ENCODE data around the gene EIF4E. TPM values are rescaled to one million over a fixed set of nuclear protein-coding genes. Genes with fewer than 3 reads are reported as not detected.
A peak's percentile ranks its signal among the peaks of the same experiment; 100 is the strongest.
"Not testable (repeated sequence)": the region's sequence is repeated elsewhere in the genome, so short reads cannot be mapped to it uniquely, and the experiment has no call there.

Gene EIF4E
- total RNA-seq, 1 donor, result 128 TPM

GRCh38 chr4:98879515-98879914, 49.4 kb downstream of the EIF4E start:
- no peak for TF ChIP-seq CTCF (IDR thresholded peaks at IDR 0.05; ENCODE audit: insufficient read depth, low read length)
- no peak overlapping the region for H3K4me3 ChIP-seq (ENCODE audit: low read depth, low read length)
- DNase-seq (ENCODE audit: low read depth), result no peak

DNA sequence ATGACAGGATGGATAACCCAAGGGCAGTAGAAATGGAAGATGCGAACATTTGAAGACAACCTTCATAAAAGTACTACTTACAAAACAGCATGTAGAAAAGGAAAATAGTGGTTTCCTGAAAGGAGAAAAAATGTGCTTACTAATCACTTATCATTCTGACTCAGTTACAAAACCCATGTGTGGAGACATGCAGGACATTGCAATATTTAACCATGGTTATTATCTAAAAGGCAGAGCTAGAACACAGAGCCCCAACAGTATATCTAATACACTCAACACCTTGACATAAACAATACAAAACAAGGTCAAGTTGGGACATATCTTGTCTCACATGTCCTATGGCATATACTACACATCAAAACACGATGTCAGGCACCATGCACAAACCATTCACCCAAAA, 55.9 kb downstream of the EIF4E start:
- peak; percentile 60 for DNase-seq (ENCODE audit: low read depth)
- no peak overlapping the region for H3K4me3 ChIP-seq (ENCODE audit: low read depth, low read length)
- TF ChIP-seq CTCF (IDR thresholded peaks at IDR 0.05; ENCODE audit: insufficient read depth, low read length), result no peak

DNA sequence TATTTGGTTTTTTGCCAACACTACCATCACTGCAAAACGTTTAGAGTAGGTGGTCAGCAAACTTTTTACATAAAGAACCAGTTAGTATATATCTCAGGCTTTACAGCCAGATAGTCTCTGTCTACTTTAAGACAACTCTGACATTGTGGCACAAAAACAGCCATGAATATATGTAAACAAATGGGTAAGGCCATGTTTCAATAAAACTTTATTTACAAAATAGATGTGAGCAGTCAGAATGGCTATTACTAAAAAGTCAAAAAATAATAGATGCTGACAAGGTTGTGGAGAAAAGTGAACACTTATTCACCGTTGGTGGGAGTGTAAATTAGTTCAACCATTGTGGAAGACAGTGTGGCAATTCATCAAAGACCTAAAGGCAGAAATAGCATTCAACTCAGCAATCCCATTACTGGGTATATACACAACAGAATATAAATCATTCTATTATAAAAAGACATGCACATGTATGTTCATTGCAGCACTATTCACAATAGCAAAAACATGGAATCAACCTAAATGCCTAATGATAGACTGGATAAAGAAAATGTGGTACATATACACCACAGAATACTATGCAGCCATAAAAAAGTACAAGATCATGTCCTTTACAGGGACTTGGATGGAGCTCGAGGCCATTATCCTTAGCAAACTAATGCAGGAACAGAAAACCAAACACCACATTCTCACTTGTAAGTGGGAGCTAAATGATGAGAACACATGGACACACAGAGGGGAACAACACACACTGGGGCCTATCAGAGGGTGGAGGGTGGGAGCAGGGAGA, 56.6 kb downstream of the EIF4E start:
- not testable (repeated sequence) for H3K4me3 ChIP-seq (ENCODE audit: low read depth, low read length); DNase-seq (ENCODE audit: low read depth)

GRCh38 chr4:98867648-98868047, 61.3 kb downstream of the EIF4E start:
- DNase-seq (ENCODE audit: low read depth), result no peak
- no peak overlapping the region for H3K4me3 ChIP-seq (ENCODE audit: low read depth, low read length)
- TF ChIP-seq CTCF (IDR thresholded peaks at IDR 0.05; ENCODE audit: insufficient read depth, low read length), result no peak

- TF ChIP-seq CTCF (IDR thresholded peaks at IDR 0.05; ENCODE audit: insufficient read depth, low read length), result no peak
- no peak overlapping the region for H3K4me3 ChIP-seq (ENCODE audit: low read depth, low read length)
- no peak for DNase-seq (ENCODE audit: low read depth)
Measured at GRCh38 chr4:98865059-98865458, 63.9 kb downstream of the EIF4E start.

GRCh38 chr4:98864560-98864959, 64.4 kb downstream of the EIF4E start:
- DNase-seq (ENCODE audit: low read depth), result no peak
- no peak for TF ChIP-seq CTCF (IDR thresholded peaks at IDR 0.05; ENCODE audit: insufficient read depth, low read length)
- no peak overlapping the region for H3K4me3 ChIP-seq (ENCODE audit: low read depth, low read length)

- no peak for TF ChIP-seq CTCF (IDR thresholded peaks at IDR 0.05; ENCODE audit: insufficient read depth, low read length)
- no peak overlapping the region for H3K4me3 ChIP-seq (ENCODE audit: low read depth, low read length)
- no peak for DNase-seq (ENCODE audit: low read depth)
Measured at GRCh38 chr4:98862371-98862770, 66.6 kb downstream of the EIF4E start.
